ENCODE results near the gene VAT1L. TPM values are rescaled to one million over a fixed set of nuclear protein-coding genes. Genes with fewer than 3 reads are reported as not detected.

The VAT1L gene
- total and polyA plus RNA-seq, 8 donors = 0.61 to 5.1 (median 1.3) TPM; not detected in 2

DNA sequence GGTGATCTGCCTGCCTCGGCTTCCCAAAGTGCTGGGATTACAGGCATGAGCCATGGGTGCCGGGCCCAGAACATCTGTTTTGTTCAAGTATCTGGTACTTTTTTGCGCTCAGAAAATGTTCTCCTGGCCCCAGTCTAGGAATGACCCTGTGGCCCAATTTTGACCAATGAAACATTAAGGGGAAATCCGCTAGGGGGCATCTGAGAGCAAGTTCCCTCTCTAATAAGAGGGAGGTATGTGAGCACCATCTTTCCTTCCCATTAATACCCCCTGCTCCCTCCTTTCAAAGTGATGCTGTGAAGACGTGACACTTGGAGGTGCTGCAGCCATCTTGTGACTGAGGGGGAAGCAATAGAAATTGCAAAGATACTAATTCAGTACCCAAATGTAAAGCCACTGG is 217.5 kb downstream of the VAT1L start:
- TF ChIP-seq EP300 (IDR thresholded peaks at IDR 0.05) (no peak), POLR2AphosphoS5 (IDR thresholded peaks at IDR 0.05) (no peak)
- TF ChIP-seq, protein P1, sequence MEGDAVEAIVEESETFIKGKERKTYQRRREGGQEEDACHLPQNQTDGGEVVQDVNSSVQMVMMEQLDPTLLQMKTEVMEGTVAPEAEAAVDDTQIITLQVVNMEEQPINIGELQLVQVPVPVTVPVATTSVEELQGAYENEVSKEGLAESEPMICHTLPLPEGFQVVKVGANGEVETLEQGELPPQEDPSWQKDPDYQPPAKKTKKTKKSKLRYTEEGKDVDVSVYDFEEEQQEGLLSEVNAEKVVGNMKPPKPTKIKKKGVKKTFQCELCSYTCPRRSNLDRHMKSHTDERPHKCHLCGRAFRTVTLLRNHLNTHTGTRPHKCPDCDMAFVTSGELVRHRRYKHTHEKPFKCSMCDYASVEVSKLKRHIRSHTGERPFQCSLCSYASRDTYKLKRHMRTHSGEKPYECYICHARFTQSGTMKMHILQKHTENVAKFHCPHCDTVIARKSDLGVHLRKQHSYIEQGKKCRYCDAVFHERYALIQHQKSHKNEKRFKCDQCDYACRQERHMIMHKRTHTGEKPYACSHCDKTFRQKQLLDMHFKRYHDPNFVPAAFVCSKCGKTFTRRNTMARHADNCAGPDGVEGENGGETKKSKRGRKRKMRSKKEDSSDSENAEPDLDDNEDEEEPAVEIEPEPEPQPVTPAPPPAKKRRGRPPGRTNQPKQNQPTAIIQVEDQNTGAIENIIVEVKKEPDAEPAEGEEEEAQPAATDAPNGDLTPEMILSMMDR (IDR thresholded peaks at IDR 0.05) = no peak
- intact Hi-C loops (cut with DNase I; ENCODE audit: low total_unique reads) = no loop called here
- DNase-seq = no peak
- H3K27ac ChIP-seq = no peak overlapping the region
- no peaks in the 10 kb centered on the region for H3K36me3 ChIP-seq
- 71 to 84% (median 75%) methylated on average over 5 of the region's 5 CpGs for WGBS, 5 donors
- H3K4me3 ChIP-seq = no peak overlapping the region
- H3K27me3 ChIP-seq = no peaks in the 10 kb centered on the region
- H3K9me3 ChIP-seq = no peaks in the 10 kb centered on the region
- peaks cover 0 to 5% (median 2%) of the 10 kb centered on the region in 4 donors for H3K4me1 ChIP-seq

DNA sequence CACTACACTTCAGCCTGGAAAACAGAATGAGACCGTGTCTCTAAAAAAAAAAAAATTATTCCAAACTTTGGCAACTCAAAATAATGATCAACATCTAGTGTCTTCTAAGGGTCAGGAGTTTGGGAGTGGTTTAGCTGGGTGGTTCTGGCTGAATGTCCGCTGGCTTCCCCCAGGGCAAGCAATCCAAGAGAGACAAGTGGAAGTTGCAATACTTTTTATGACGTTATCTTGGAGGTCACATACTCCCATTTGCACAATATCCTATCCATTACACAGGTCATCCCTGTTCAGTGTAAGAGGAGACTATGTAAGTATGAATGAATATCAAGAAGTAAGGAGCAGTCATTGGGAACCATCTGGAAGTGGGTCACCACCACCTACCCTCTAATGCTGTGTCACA is 218.8 kb downstream of the VAT1L start:
- Histone ChIP-seq H3K27me3 (no peaks in the 10 kb centered on the region), H3K4me1 (peaks cover 0 to 5% (median 2%) of the 10 kb centered on the region in 4 donors), H3K36me3 (no peaks in the 10 kb centered on the region), H3K4me3 (no peak overlapping the region), H3K27ac (no peak overlapping the region), H3K9me3 (no peaks in the 10 kb centered on the region)
- WGBS, 5 donors = 71 to 83% (median 82%) methylated on average over 3 of the region's 3 CpGs
- intact Hi-C loops (cut with DNase I; ENCODE audit: low total_unique reads) = no loop called here
- TF ChIP-seq, protein P1 (IDR thresholded peaks at IDR 0.05) = no peak
- TF ChIP-seq EP300 (IDR thresholded peaks at IDR 0.05) = no peak
- no peak for DNase-seq

DNA sequence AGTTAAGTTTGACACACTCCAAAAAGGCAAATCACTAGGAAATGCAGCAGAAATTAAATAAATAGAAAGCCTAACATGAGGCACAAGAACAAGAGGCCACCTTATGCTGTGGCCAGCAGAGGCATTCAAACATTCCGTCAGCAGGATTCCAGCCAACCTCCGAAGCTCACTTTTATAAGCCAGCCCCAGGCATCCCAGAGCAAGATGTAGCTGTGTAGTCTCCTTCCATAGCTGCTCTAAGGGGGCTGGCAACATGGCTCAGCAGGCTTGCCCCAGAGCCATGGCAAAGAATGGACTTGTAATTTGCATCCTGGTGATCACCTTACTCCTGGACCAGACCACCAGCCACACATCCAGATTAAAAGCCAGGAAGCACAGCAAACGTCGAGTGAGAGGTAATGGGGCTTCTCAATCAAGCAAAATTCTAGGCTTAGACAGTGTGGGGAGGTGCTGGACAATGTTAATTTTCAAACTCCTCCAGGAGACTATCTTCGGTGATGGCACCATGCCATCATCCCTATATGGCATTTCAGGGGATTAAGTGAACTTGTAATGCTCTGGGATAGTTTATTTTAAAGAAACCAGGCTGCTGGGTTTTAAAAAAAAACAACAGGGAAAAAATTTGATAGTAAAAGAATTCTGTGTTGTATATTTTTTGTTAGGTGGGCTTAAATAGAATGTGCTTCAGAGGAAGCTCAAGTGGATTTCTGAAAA is 234.1 kb downstream of the VAT1L start, which contains the start of gene CLEC3A:
Gene CLEC3A (plus strand): TSS at position 202 of the 714 bp plus-strand sequence. CDS start 79 bp downstream, at position 281.
- intact Hi-C loops (cut with DNase I; ENCODE audit: low total_unique reads) = no loop called here
- peaks cover 0 to 9% (median 0%) of the 10 kb centered on the region in 4 donors for H3K4me1 ChIP-seq
- no peaks in the 10 kb centered on the region for H3K9me3 ChIP-seq
- no peaks in the 10 kb centered on the region for H3K27me3 ChIP-seq
- peak in 1 of 2 donors; percentile 6 for DNase-seq
- no peaks in the 10 kb centered on the region for H3K36me3 ChIP-seq
- no peak within 1 kb of the TSS for H3K27ac ChIP-seq
- 29 to 47% (median 41%) methylated on average over 5 of the region's 5 CpGs for WGBS, 5 donors
- H3K4me3 ChIP-seq = no peak within 1 kb of the TSS
- no peak for TF ChIP-seq EP300 (IDR thresholded peaks at IDR 0.05)

DNA sequence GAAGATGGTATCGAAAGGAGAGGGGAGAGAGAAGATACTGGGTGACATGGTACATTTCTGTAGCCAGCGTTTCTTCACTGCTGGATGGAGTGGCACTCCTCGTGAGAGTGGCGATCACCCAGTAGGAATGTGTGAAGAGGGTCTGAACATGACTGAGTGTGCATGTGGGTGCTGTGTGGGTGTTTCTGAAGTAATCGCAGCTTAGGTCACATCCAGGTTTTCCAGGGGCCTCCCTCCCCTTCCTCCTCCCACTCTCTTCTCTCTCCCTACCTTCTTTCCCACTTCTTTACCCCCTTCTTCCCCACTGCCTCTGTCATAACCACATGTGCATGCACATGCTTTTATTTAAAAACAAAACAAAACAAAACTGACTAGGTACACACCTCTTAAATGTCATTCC is 235.8 kb downstream of the VAT1L start:
- peaks cover 0 to 7% (median 0%) of the 10 kb centered on the region in 4 donors for H3K4me1 ChIP-seq
- intact Hi-C loops (cut with DNase I; ENCODE audit: low total_unique reads) = no loop called here
- no peak overlapping the region for H3K4me3 ChIP-seq
- WGBS, 5 donors = 83 to 94% (median 86%) methylated on average over 5 of the region's 5 CpGs
- no peak for DNase-seq
- H3K36me3 ChIP-seq = no peaks in the 10 kb centered on the region
- H3K27me3 ChIP-seq = no peaks in the 10 kb centered on the region
- no peak for TF ChIP-seq POLR2A (IDR thresholded peaks at IDR 0.05)
- TF ChIP-seq, protein P1 (IDR thresholded peaks at IDR 0.05) = no peak
- TF ChIP-seq EP300 (IDR thresholded peaks at IDR 0.05) = no peak
- no peak for TF ChIP-seq POLR2AphosphoS5 (IDR thresholded peaks at IDR 0.05)
- H3K9me3 ChIP-seq = no peaks in the 10 kb centered on the region
- H3K27ac ChIP-seq = no peak overlapping the region

DNA sequence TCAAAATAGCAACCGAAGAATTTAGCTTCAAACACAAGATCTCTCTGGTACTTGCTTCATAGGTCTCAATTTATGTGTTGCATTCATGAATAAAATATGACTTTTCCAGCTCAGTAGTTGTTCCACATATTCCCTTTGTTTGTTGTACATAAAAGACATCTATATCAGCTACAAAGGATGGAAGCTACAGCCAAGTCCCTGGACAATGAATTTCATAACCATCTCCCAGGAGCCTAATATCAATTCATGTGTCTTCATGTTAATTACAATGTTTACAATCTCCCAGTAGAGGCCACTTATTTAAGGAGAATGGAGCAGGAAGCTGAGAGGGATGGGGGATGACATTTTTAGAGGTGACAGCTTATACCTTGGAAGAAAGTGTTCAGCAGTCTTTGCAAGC is 237.3 kb downstream of the VAT1L start:
- H3K27ac ChIP-seq = no peak overlapping the region
- no peak for TF ChIP-seq POLR2AphosphoS5 (IDR thresholded peaks at IDR 0.05)
- TF ChIP-seq, protein P1 (IDR thresholded peaks at IDR 0.05) = no peak
- TF ChIP-seq POLR2A (IDR thresholded peaks at IDR 0.05) = no peak
- TF ChIP-seq EP300 (IDR thresholded peaks at IDR 0.05) = no peak
- H3K4me1 ChIP-seq = peaks cover 0 to 7% (median 0%) of the 10 kb centered on the region in 4 donors
- WGBS, 5 donors = 93 to 100% (median 97%) methylated on average over 1 of the region's 1 CpG
- DNase-seq = no peak
- intact Hi-C loops (cut with DNase I; ENCODE audit: low total_unique reads) = no loop called here
- no peaks in the 10 kb centered on the region for H3K36me3 ChIP-seq
- no peaks in the 10 kb centered on the region for H3K9me3 ChIP-seq
- H3K27me3 ChIP-seq = no peaks in the 10 kb centered on the region
- H3K4me3 ChIP-seq = no peak overlapping the region

All from stomach (tissue), 9 donors.